SIG-M5 treated with dmso at 0.1 percent for 504 hours (cell line): ENCODE results near the gene LRP5.

Source experiments
- DNase-seq: peaks from one replicate; lab custom pipeline; 2025; ENCODE audit not compliant: unreplicated experiment; lab: John Stamatoyannopoulos, UW

The LRP5 gene

DNA sequence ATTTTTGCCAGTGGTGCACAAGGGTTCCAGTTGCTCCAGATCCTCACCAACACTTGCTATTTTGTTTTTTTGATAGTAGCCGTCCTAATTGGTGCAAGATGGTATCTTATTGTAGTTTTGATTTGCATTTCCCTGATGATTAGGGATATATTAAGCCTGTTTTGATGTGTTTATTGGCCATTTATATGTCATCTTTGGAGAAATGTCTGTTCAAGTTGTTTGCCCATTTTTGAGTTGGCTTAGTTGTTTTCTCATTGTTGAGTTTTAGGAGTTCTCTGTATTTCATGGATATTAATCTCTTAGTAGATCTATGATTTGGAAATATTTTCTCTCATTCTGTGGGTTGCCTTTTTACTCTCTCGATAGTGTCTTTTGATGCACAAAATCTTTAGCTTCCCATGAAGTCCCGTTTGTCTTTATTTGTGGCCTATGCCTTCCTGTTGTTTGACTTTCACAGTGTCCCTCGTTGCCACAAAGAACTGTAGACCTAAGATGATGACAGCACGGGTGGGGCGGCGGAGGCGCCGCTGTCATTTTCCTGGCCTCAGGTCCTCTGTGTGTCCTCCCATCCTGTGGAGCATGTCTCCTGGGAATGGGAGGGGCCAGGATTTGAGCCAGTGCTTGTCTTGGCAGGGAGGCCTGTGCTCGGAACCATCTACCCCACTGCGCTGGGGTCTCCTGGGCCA lies 33.5 kb downstream of the LRP5 start:
- DNase-seq = no peak

DNA sequence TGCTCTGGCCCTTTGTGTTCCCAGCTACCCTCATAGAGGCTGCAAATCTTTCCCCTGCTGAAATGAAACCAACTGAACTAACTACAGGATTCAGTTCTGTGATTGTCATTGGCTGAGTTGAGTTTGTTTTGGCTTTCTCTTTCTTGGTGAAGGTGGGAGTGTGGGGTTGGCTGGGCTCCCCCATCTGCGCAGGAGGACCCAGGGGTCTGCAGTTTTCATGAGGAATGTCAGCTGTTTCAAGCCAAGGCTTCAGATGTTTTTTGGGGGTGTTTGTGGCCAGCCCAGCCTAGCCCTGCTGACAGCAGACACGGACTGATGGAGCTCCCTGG lies 34.0 kb downstream of the LRP5 start:
- DNase-seq = no peak

GRCh38 chr11:68347345-68347744 lies 35.0 kb downstream of the LRP5 start:
- DNase-seq = no peak

GRCh38 chr11:68347841-68348240 lies 35.5 kb downstream of the LRP5 start:
- no peak for DNase-seq

DNA sequence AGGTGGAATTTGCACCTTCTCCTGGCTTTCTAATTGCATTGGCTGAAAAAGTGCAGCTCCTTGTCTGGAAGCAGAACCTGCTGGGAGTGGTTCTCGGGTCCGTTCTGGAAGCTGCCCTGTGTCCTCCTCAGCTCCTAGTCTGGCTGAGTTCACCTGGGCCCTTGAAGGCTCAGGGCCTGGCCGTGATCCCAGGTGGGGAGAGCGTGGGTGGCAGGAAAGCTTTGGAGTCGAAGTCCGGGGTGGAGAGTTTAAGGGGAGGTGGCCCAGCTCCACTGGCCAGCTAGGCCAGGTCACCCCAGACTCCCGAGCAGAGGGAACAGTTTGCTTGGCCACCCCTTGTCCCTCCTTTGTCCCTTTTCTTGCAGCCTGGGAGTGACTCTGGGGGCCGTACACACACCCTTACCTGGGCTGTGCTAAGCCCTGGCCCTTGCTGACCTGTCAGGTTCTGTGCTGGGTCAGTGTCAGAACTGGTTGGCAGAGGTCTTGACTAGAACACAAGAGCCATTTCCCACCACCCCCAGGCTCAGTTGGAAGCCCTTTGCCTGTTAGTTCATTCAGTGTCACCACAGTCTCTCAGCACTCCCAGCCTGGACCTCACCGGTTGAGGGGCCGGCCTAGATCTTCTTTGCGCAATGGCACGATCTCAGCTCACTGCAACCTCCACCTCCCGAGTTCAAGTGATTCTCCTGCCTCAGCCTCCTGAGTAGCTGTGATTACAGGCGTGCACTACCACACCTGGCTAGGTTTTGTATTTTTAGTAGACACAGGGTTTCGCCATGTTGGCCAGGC lies 37.3 kb downstream of the LRP5 start:
- no peak for DNase-seq

DNA sequence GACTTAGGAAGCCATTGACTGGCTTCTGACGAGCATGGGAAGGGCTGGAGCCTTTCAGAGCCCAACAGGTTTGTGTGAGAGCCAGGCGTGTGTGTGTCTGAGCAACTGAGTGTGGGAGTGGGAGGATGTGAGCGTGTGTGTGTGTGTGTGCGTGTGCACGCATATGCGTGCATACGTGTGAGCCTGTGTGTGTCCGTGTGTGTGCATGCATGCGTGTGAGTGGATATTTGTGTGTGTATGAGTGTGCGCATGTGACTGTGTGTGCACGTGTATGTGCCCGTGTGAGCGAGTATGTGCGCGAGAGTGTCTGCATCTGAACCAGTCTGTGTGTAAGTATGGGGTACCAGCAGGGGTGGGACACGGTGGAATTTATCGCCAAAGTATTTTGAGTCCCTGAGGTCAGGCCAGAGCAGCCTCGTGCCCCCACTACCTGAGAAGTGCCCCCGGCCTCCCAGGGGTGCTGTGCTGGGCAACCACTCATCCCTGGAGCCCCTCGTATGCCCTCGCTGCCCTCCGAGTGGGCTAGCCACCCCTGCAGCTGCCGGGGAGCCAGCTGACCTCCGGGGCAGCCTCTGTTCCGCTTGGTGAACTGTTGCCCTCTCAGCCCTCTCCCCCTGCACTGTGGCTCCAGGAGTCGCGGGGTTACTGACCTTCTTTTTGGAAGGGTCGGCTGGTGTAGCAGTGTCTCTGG lies 38.5 kb downstream of the LRP5 start:
- DNase-seq = no peak

- no peak for DNase-seq
These were observed 39.3 kb downstream of the LRP5 start for GRCh38 chr11:68351450-68352275.

DNA sequence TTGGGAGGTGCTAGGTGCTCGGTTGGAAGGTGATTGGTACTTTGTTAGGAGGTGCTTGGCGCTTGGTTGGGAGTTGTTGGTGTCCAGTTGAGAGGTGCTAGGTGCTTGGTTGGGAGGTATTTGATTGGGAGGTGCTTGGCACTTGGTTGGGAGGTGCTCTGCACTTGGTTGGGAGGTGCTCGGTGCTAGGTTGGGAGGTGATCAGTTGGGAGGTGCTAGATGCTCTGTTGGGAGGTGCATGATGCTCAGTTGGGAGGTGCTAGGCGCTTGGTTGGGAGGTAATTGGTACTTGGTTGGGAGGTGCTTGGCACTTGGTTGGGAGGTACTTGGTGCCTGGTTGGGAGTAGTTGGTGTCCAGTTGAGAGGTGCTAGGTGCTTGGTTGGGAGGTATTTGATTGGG lies 40.2 kb downstream of the LRP5 start:
- DNase-seq = no peak

- no peak for DNase-seq
These were observed 40.7 kb downstream of the LRP5 start for GRCh38 chr11:68353118-68353517.

DNA sequence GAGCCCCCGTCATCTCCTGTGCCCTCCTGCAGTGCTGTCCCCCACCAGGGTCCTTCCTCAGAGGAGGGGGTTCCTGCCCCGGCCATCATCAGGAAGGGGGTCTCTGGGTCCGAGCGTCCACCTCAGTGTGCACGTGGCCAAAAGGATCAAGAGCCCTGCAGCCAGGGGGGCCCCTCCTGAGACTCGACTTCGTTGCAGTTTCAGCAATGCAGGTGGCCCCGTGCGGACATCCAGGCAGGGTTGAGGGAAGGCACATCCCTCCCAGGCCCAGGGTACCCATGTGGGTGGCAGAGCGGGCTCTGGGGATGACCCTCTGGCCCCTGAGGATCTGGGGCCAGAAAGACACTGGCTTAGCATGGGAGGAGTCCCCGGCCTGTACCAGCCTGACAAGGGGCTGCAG lies 41.3 kb downstream of the LRP5 start:
- no peak for DNase-seq

GRCh38 chr11:68354148-68354872 lies 41.9 kb downstream of the LRP5 start:
- DNase-seq = no peak

GRCh38 chr11:68355471-68355870 lies 43.1 kb downstream of the LRP5 start:
- no peak for DNase-seq

- DNase-seq = no peak
These were observed 45.2 kb downstream of the LRP5 start for GRCh38 chr11:68357568-68357967.

- no peak for DNase-seq
These were observed 46.0 kb downstream of the LRP5 start for GRCh38 chr11:68358416-68358815.

GRCh38 chr11:68361702-68362101 lies 49.3 kb downstream of the LRP5 start:
- DNase-seq = no peak

GRCh38 chr11:68362801-68363379 lies 50.5 kb downstream of the LRP5 start:
- DNase-seq = no peak

- DNase-seq = no peak
These were observed 51.4 kb downstream of the LRP5 start for GRCh38 chr11:68363776-68364175.

DNA sequence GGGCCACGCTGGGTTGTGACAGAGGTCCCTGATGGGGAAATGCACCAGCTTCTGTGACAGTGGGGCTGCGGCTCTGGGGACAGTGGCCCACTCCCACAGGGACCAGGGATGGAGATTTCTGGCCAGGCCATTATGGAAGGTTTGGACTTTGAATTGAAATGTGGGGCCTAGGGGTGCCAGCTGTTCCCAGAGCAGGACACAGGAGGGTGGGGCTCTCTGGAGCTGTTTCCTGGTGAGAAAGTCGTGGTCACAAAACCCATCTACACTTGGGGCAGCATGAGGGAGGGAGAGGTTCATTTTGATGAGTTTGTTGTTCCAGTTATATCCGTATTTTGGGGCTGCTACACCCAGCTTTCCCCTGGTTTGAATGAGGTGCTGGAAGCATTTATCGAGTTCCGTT lies 52.2 kb downstream of the LRP5 start:
- DNase-seq = no peak

- DNase-seq = no peak
These were observed 53.6 kb downstream of the LRP5 start for GRCh38 chr11:68365943-68366435.

- no peak for DNase-seq
These were observed 54.9 kb downstream of the LRP5 start for GRCh38 chr11:68367252-68367651.
